Upper lobe of right lung (tissue), 1 donor: Measurements from ENCODE around the gene CEP72. TPM values are rescaled to one million over a fixed set of nuclear protein-coding genes. Genes with fewer than 3 reads are reported as not detected.

Experiments
- ATAC-seq: fragments of 200-7000 bp; cut with Tn5 transposase; one replicate; pipeline ENCODE4 v1.9.1; 2020; ENCODE audit warnings: mild to moderate bottlenecking, moderate library complexity
- DNase-seq: peaks from one replicate; pipeline ENCODE4 v3.0.0-alpha.2; 2020
- H3K27ac ChIP-seq: fragments of 200-600 bp; one replicate; pipeline ENCODE4 v1.8.0; 2022
- H3K27me3 ChIP-seq: fragments of 200-600 bp; one replicate; pipeline ENCODE4 v1.8.0; 2022; ENCODE audit warnings: mild to moderate bottlenecking
- H3K36me3 ChIP-seq: fragments of 200-600 bp; one replicate; pipeline ENCODE4 v1.8.0; 2022
- H3K4me1 ChIP-seq: fragments of 200-600 bp; one replicate; pipeline ENCODE4 v1.8.0; 2022
- H3K4me3 ChIP-seq: fragments of 200-600 bp; one replicate; pipeline ENCODE4 v1.8.0; 2022; ENCODE audit warnings: mild to moderate bottlenecking
- H3K9me3 ChIP-seq: fragments of 200-600 bp; one replicate; pipeline ENCODE4 v1.8.0; 2022
- intact Hi-C: fragments of 100-400 bp; cut with DNase I; formaldehyde crosslinking; loops from one replicate; pipeline ENCODE4 v1.11.0; 2022
- total RNA-seq: library from RNA; stranded (reverse); fragmentation: NEBNext Ultra II Directional; extraction: Animal tissue kit (Norgen Biotek cat#: 25700); gene quantifications from one replicate; pipeline ENCODE4 v1.2.1, GENCODE V29; 2021
- TF ChIP-seq, protein P1 (sequence below): fragments of 200-600 bp; IDR thresholded peaks from one replicate; pipeline ENCODE4 v1.8.0; 2022; ENCODE audit warnings: antibody characterized with exemption
- donor health status: DM: no; HTN: yes; CAD: no; lungs with severe emphysema.

The CEP72 gene
- total RNA-seq, 1 donor from 2014 or later = 13.2 TPM

DNA sequence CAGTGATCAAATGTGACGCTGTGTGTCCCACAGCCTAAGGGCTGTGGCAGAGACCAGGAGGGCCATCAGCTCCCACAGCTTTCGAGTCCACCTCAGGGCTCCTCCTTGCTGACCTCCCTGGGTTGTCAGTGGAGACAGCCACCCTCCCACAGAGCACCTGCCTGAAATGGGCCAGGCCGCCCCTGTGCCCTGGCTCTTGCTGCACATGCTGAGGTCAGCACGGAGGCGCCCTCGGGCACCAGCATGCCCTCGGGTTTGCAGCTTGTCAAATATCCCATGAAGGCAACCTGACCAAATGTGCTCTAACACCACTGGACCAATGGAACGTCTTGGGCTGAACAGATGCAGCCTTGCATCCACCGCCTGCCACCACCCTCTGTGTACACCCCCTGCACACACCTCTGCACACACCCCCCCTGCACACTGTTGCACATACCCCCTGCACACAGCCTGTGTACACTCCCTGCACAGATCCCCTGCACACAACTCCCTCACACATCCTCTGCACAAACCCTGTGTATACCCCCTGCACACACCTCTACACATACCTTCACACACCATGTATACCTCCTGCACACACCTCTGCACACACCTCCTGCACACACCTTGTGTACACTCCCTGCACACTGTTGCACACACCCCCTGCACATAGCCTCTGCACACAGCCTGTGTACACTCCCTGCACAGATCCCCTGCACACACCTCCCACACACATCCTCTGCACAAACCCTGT is 2.0 kb upstream of the CEP72 start:
- intact Hi-C loops = no loop called here
- Histone ChIP-seq H3K4me3 (no peak overlapping the region), H3K27ac (no peak overlapping the region), H3K4me1 (peaks cover 7% of the 10 kb centered on the region), H3K9me3 (no peaks in the 10 kb centered on the region), H3K36me3 (no peaks in the 10 kb centered on the region), H3K27me3 (peaks cover 19% of the 10 kb centered on the region)
- DNase-seq = no peak
- ATAC-seq = no peak
- TF ChIP-seq, protein P1, sequence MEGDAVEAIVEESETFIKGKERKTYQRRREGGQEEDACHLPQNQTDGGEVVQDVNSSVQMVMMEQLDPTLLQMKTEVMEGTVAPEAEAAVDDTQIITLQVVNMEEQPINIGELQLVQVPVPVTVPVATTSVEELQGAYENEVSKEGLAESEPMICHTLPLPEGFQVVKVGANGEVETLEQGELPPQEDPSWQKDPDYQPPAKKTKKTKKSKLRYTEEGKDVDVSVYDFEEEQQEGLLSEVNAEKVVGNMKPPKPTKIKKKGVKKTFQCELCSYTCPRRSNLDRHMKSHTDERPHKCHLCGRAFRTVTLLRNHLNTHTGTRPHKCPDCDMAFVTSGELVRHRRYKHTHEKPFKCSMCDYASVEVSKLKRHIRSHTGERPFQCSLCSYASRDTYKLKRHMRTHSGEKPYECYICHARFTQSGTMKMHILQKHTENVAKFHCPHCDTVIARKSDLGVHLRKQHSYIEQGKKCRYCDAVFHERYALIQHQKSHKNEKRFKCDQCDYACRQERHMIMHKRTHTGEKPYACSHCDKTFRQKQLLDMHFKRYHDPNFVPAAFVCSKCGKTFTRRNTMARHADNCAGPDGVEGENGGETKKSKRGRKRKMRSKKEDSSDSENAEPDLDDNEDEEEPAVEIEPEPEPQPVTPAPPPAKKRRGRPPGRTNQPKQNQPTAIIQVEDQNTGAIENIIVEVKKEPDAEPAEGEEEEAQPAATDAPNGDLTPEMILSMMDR = no peak

DNA sequence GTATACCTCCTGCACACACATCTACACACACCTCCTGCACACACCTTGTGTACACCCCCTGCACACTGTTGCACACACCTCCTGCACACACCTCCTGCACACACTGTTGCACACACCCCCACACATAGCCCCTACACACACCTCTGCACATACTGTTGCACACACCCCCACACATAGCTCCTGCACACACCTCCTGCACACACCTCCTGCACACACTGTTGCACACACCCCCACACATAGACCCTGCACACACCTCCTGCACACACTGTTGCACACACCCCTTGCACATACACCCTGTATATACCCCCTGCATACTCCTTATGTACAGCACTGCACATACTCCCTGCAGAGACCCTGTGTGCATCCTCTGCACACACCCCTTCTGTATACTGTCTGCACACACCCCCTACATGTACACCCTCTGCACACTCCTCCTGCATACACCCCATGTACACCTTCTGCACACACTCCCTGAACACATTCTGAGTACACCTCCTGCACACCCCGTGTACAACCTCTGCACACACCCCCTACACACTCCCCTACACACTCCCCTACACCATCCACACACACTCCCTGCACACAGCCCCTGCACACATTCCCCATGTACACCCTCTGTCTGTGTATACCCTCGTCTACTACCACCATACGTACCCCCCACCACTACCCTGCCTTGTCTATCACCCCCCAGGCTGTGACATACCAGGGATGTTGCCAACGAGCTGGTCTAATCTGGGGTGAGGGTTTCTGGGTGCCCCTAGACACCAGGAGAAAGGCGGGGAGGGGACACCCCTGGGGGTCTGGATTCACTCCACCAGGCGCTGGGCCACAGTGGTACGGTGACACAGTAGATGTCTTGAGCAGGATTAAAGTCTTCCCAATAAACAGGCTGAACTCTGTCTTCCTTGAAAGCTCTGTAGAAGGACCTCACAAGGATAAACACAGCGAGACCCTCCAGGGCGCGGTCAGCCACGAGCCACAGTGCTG is 1.1 kb upstream of the CEP72 start:
- ATAC-seq = no peak
- DNase-seq = no peak
- Histone ChIP-seq H3K4me1 (peaks cover 7% of the 10 kb centered on the region), H3K36me3 (no peaks in the 10 kb centered on the region), H3K4me3 (peak overlapping the region; percentile 77), H3K27ac (no peak overlapping the region), H3K9me3 (no peaks in the 10 kb centered on the region), H3K27me3 (peaks cover 18% of the 10 kb centered on the region)
- TF ChIP-seq, protein P1 = no peak
- intact Hi-C loops = no loop called here

GRCh38 chr5:612498-613424 is 621 bp downstream of the CEP72 start:
- Histone ChIP-seq H3K4me3 (peak overlapping the region; percentile 77), H3K27me3 (peaks cover 10% of the 10 kb centered on the region), H3K27ac (peak overlapping the region; percentile 36), H3K4me1 (peaks cover 7% of the 10 kb centered on the region), H3K36me3 (no peaks in the 10 kb centered on the region), H3K9me3 (no peaks in the 10 kb centered on the region)
- intact Hi-C loops = no loop called here
- TF ChIP-seq, protein P1 = no peak
- DNase-seq = no peak
- ATAC-seq = peak; percentile 34

DNA sequence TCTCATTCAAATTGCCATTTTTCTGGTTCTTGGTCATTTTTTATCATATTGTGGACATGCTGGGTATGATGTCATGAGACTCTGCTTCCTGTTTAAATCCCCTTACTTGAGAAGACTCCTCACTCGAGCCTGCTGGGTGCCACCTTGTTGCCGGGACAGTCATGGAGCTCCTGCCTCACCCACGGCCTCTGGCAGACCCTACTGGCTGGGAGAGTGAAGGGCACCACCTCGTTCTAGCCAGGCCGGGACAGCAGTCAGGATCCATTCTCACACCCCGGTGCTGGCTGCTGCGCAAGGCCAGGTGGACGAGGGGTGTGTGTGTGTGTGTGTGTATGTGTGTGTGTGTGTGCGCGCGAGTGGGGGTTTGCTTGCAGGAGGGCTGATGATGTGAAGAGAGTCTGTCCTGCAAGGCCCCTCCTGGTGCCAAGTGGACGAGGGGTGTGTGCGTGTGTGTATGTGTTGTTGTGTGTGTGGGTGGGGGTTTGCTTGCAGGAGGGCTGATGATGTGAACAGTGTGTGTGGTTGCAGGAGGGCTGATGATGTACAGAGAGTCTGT is 4.4 kb downstream of the CEP72 start:
- H3K9me3 ChIP-seq = no peaks in the 10 kb centered on the region

More for the DNA sequence above, 4.4 kb downstream of the CEP72 start:
- H3K27me3 ChIP-seq = no peaks in the 10 kb centered on the region
- H3K36me3 ChIP-seq = peaks cover 18% of the 10 kb centered on the region
- H3K27ac ChIP-seq = no peak overlapping the region
- H3K4me1 ChIP-seq = peaks cover 7% of the 10 kb centered on the region
- DNase-seq (peak; percentile 56), ATAC-seq (no peak)
- TF ChIP-seq, protein P1 = no peak
- H3K4me3 ChIP-seq = no peak overlapping the region
- intact Hi-C loops = no loop called here
